Activated CD4-positive, alpha-beta T cell treated with anti-CD3 and anti-CD28 coated beads, Interleukin-2, Interleukin-4, amounts not matched to agents 100 ng/mL and 50 ng/mL, durations not matched to agents 16 hours and 8 hours (primary cell): ENCODE data around the gene CGN.
A peak's percentile ranks its signal among the peaks of the same experiment; 100 is the strongest.

Experiments used
- DNase-seq: peaks from one replicate; pipeline ENCODE4 v3.0.0-alpha.2; 2020; ENCODE audit warnings: low spot score

Gene CGN, protein sequence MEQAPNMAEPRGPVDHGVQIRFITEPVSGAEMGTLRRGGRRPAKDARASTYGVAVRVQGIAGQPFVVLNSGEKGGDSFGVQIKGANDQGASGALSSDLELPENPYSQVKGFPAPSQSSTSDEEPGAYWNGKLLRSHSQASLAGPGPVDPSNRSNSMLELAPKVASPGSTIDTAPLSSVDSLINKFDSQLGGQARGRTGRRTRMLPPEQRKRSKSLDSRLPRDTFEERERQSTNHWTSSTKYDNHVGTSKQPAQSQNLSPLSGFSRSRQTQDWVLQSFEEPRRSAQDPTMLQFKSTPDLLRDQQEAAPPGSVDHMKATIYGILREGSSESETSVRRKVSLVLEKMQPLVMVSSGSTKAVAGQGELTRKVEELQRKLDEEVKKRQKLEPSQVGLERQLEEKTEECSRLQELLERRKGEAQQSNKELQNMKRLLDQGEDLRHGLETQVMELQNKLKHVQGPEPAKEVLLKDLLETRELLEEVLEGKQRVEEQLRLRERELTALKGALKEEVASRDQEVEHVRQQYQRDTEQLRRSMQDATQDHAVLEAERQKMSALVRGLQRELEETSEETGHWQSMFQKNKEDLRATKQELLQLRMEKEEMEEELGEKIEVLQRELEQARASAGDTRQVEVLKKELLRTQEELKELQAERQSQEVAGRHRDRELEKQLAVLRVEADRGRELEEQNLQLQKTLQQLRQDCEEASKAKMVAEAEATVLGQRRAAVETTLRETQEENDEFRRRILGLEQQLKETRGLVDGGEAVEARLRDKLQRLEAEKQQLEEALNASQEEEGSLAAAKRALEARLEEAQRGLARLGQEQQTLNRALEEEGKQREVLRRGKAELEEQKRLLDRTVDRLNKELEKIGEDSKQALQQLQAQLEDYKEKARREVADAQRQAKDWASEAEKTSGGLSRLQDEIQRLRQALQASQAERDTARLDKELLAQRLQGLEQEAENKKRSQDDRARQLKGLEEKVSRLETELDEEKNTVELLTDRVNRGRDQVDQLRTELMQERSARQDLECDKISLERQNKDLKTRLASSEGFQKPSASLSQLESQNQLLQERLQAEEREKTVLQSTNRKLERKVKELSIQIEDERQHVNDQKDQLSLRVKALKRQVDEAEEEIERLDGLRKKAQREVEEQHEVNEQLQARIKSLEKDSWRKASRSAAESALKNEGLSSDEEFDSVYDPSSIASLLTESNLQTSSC

GRCh38 chr1:151510957-151511635 lies at the start of gene CGN:
TSS of gene CGN (plus strand) at chr1:151511387. CDS start at chr1:151518520, 7,133 bp downstream.
- DNase-seq: peak; percentile 84

GRCh38 chr1:151461694-151462093 lies 49.5 kb upstream of the CGN start:
- DNase-seq: no peak

DNA sequence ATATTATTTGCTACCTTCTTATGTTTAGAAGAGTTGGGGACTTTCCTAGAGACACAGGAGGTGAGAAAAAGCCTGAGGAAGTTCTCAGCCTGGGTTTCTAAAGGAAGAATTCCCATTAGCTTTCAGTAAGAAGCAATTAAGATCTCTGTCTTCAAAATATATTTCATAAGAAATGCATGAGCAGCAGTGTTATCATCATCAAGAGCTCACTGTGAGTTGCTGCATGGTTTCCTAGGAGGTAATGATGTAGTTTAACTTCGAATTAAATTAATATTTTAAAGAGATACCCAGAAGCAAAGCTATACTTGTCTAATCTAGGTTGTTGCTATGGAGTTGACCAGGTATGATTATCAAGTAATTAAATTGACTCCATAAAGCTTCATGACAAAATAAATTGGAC lies 46.2 kb upstream of the CGN start:
- DNase-seq: no peak

DNA sequence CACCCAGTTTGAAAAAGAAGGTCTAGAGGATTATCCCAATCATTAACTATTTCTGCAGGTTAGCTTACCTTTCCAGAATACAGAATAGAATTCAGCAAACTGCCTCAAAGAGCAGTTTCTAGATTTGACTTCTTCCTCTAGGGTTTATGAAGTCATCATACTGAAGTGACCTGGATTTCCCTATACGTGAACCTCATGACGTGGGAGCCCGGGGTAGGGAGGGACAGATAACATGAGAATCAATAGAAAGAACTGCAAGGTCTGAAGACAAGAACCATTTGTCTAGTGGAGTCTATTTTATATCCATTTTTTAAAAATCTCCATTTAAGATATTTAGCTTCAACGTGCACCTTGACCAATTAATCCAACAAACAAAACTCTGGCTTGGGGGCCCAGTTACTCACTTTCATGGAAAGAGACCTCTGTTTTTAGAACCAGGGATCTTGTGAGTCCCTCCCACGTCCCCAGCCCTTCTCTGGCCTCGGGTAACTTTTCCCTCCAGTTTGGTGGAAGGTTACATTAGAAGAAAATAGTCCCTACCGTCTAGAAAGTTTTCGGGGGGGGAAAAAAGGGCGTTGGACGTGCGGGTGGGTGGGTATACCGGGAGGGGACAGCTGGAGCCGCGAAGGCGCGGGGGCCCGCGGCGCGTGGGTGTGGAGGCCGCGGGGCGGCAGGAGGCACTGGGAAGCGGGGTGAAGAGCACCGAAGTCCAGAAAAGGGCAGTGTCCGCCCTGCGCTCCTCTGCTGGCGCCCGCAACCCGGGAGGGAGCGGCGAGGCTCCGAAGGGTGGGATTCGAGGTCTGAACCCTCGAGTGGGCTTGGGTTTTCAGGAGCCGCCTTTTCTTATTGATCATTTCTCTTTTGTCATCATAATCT lies 38.1 kb upstream of the CGN start:
- no peak for DNase-seq

GRCh38 chr1:151474745-151475144 lies 36.4 kb upstream of the CGN start:
- no peak for DNase-seq

GRCh38 chr1:151475175-151475574 lies 36.0 kb upstream of the CGN start:
- DNase-seq: peak; percentile 63

DNA sequence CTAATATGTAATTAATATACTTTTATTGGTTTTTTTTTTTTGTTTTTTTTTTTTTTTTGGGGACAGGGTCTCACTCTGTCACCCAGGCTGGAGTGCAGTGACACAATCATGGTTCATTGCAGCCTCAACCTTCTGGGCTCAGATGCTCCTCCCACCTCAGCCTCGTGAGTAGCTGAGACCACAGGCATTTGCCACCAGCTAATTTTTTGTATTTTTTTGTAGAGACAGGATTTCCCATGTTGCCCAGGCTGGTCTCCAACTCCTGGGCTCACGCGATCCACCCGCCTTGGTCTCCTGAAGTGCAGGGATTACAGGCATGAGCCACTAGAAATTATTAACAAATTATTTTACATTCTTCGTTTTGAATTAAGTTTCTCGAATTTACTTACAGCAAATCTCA lies 35.1 kb upstream of the CGN start:
- DNase-seq: no peak

GRCh38 chr1:151477066-151477465 lies 34.1 kb upstream of the CGN start:
- DNase-seq: no peak

DNA sequence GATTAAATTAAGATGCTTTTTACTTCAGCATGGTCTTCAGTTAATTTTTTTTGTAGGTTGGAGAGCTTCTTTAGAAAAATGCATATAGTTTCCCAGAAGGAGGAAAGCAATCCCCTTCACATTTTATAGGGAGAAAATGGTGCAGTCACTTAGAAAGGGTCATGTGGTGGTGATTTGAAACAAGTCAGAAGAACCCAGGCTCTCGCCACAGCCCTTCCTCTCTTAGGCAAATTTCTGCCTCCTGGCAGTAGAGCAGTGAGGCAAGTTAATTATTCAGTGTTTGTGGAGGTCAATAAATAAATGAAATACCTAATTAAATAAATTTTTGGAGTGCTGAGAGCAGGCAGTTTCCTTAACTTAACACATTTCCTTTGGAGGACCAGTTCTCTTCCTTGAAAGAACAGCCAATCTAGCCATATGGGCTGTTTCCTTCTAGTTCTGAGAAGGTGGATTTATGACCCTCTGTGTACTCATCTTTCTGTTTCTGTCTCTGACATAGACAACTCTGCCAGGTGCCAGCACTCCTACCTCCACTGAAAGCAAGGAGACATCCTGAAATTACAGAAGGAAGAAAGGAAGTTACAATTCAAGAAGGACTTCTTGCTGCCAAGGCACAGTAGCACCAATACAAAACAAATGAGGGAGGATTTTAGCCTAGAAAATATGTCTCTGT lies 32.9 kb upstream of the CGN start:
- no peak for DNase-seq

DNA sequence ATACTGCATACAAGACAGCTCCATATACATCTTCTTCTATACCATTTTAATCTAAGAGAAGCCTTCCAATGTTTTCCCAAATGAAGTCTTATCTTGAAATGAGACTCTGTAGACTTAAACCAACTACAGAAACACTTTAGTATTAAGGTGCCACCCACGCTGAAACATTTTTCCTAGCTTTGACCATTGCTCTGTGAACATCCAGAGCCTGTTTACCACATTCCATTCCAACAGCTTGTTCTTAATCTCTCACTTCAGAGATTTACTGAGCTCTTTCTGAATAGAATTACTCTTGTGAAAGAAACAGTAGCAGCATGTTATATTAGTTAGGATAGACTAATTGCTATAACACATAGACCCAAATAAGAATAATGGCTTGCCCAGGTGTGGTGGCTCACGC lies 32.3 kb upstream of the CGN start:
- DNase-seq: no peak

DNA sequence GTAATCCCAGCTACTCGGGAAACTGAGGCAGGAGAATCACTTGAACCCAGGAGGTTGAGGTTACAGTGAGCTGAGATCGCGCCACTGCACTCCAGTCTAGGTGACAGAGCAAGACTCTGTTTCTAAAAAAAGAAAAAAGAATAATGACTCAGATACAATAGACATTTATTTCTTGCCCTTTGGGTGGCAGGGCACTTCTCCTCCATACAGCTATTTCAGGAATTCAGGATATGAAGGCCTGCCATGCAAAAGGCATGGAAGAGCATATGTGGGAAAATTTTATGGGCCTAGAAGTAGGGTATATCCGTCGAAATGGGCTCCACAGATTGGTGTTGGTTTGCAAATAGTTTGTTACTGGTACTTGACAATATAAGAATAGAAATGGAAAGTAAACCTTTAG lies 31.7 kb upstream of the CGN start:
- no peak for DNase-seq

DNA sequence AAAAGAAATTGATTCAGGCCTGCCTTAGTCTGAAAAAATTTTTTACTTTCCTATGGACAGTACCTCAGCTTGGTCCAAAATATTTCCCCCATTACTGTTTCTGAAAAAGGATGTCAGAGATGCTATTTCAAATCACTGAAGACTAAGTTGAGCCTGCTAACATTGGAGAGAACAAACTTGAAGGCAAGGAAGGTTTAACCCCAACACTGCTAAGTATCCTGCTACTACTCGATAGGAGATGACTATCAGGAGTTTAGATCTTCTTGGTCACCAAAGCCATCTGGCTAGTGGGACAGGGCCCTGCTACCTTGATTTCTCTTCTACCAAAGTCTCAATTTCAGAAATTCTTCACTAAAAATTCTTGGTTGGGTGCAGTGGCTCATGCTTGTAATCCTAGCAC lies 29.2 kb upstream of the CGN start:
- no peak for DNase-seq

DNA sequence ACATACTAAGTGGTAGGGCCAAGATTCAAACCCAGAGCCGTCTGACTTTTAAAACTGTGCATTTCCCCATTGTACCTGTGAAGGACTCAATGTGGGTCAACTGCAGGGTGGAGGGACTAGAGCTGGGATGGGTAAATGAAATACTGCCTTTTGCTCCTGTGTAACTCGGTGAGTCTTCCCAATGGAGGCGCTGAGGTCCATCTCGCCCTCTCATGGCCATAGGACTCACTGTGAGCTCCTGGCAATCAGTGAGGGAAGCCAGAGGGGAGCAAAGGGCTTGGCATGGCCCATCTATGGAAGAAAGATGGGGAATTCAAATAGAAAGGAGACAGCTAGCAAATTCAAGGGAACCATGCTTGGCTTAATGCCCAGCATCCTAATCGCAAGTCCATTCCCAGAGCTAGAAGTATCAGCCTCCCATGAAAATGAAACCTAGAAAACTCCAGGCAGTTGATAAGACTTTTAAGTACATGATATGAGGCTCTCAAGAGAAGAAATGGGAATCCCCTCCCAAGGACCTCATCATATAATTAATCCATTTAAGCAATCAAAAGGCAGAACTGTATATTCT lies 25.4 kb upstream of the CGN start:
- DNase-seq: no peak

DNA sequence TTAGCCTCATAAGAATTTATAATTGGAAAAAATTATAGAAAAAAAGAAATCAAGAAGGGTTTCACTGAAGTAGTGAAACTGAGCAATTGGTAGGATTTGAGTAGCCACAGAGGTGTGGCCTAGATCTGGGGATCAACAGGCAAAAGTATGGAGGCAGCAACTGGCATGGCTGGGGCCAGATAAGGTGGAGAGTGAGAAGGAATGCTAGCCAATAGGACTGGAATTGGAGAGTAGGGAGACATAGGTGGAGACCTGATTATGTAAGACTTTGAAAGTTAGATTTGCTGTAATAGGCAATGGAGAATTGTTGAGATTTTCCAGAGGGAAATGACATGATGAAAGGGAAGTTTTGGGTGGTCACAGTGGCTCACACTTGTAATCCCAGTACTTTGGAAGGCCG lies 24.6 kb upstream of the CGN start:
- DNase-seq: no peak

GRCh38 chr1:151491641-151492040 lies 19.5 kb upstream of the CGN start:
- DNase-seq: no peak

- DNase-seq: no peak
These were observed 19.1 kb upstream of the CGN start for GRCh38 chr1:151492120-151492519.

GRCh38 chr1:151493042-151493441 lies 18.1 kb upstream of the CGN start:
- no peak for DNase-seq

GRCh38 chr1:151494741-151495281 lies 16.4 kb upstream of the CGN start:
- DNase-seq: no peak

GRCh38 chr1:151495316-151495715 lies 15.9 kb upstream of the CGN start:
- DNase-seq: no peak

DNA sequence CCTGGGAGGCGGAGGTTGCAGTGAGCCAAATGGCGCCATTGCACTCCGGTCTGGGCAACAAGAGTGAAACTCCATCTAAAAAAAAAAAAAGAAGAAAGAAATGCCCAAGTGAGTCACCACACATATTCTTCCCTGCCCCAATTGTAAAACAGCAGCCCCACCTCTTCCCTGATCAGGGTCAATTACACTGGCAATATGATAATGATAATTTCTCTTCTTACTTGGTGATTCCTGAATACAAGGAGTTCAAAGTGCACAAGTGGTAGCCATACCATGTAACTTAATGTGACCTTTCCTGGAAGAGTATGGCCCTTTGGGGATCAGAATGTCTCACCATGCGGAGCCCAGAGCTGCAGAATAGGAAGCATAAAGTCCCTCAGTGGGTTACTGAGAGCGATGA lies 11.8 kb upstream of the CGN start:
- no peak for DNase-seq
